ENCODE data around the gene BLVRA. TPM values are rescaled to one million over a fixed set of nuclear protein-coding genes. Genes with fewer than 3 reads are reported as not detected.

The BLVRA gene
- total and polyA plus RNA-seq, 10 of the 15 experiments (the other 5 are each of a cell fraction or from before 2014, with no cell fraction given): 63.3 to 198 (median 102) TPM

GRCh38 chr7:43764039-43764761 lies 5.7 kb downstream of the BLVRA start:
- ChIA-PET CTCF (interaction anchor here (0.6 to 6.8 kb wide), 16 partner anchors 20 to 449 kb away, joined by 3 to 36 read pairs (median 4); partner anchors contain the start of gene STK17A), RAD21 (ENCODE audit: unreplicated experiment) (interaction anchor here (0.6 to 5.4 kb wide), 24 partner anchors 10 to 191 kb away, joined by 3 to 49 read pairs (median 5); partner anchors contain the start of genes COA1 and STK17A), POLR2A (interaction anchor here (0.7 to 3.7 kb wide), 12 partner anchors 21 to 202 kb away, joined by 3 to 19 read pairs (median 4); partner anchors contain the start of genes COA1 and STK17A), SMC1A (ENCODE audit: uncharacterized antibody, unreplicated experiment) (interaction anchor here (0.8 to 9.8 kb wide), 18 partner anchors 18 to 182 kb away, joined by 3 to 84 read pairs (median 6); partner anchors contain the start of genes COA1 and STK17A)
- H3K79me2 ChIP-seq (ENCODE audit: control insufficient read depth, insufficient read depth, low read length): peaks cover 41% of the 10 kb centered on the region
- intact Hi-C loops (cut with micrococcal nuclease; ENCODE audit: unreplicated experiment): loop anchor here (5.0 kb wide), 1 partner anchor 37 kb away; the partner anchor contains the start of gene COA1
- peak; percentile 86 for ATAC-seq
- H3K9me3 ChIP-seq (replicated peaks; ENCODE audit: control insufficient read depth, insufficient read depth, low read length): no peaks in the 10 kb centered on the region
- in situ Hi-C loops (cut with MboI): no loop called here
- H3K27me3 ChIP-seq (replicated peaks in 1 of 2; ENCODE audit: control insufficient read depth in 2 of 2, insufficient read depth in 2 of 2, low read length in 1 of 2): no peaks in the 10 kb centered on the region
- no peaks in the 10 kb centered on the region for H4K20me1 ChIP-seq (ENCODE audit: control insufficient read depth, insufficient read depth)
- H3K36me3 ChIP-seq (ENCODE audit: control insufficient read depth in 2 of 2, insufficient read depth in 2 of 2, low read length in 1 of 2): no peaks in the 10 kb centered on the region
- peak overlapping the region; percentile 52 for H2AFZ ChIP-seq (ENCODE audit: control insufficient read depth, low read depth, low read length)
- peak overlapping the region; percentile 66 for H3K9ac ChIP-seq (ENCODE audit: control insufficient read depth, insufficient read depth, low read length)
- peak overlapping the region; percentile 76 for H3K27ac ChIP-seq (ENCODE audit: control insufficient read depth, insufficient read depth)
- peak overlapping the region; percentile 77 for H3K4me3 ChIP-seq
- no peak for FAIRE-seq
- peak overlapping the region; percentile 81 for H3K4me2 ChIP-seq (ENCODE audit: control insufficient read depth, insufficient read depth)
- no peak for DNase-seq (ENCODE audit: low read depth, low spot score)
- H3K4me1 ChIP-seq (ENCODE audit: control insufficient read depth, insufficient read depth, low read length): peaks cover 29% of the 10 kb centered on the region
- WGBS (ENCODE audit: insufficient coverage, insufficient replicate concordance, low lambda C conversion rate, missing lambda C conversion rate): 26% methylated on average over 9 of the region's 9 CpGs
- BruUV-seq (replicated peaks): no TSS peak
- TF ChIP-seq ESRRA (IDR thresholded peaks at IDR 0.05; ENCODE audit: low read length): no peak
- no peak for TF ChIP-seq ATF3 (IDR thresholded peaks at IDR 0.05; ENCODE audit: borderline replicate concordance, extremely low read depth, low read depth, low read length)
- 0 out of 2 replicates have a peak, but pooled peaks have one; percentile 46 for TF ChIP-seq ZBED1 (IDR thresholded peaks at IDR 0.05; ENCODE audit: borderline replicate concordance)
- TF ChIP-seq BACH1 (IDR thresholded peaks at IDR 0.05; ENCODE audit: borderline replicate concordance): no peak
- TF ChIP-seq NFIC (IDR thresholded peaks at IDR 0.05; ENCODE audit: low read depth, low read length): peak; percentile 73
- TF ChIP-seq BHLHE40 (IDR thresholded peaks at IDR 0.05; ENCODE audit: borderline replicate concordance in 1 of 2, low read depth in 2 of 2, low read length in 1 of 2): 0 out of 4 replicates have a peak, but pooled peaks of 1 of the 2 experiments have one; percentile 4
- TF ChIP-seq EGR1 (IDR thresholded peaks at IDR 0.05; ENCODE audit: borderline replicate concordance in 1 of 2, low read depth in 2 of 2, low read length in 2 of 2): peak in 1 of 2 experiments; percentile 98; a peak in 2 of 3 replicates
- TF ChIP-seq POLR2A (IDR thresholded peaks at IDR 0.05; ENCODE audit: low read depth, low read length): peak; percentile 29; the same call in 1 of the 2 replicates
- 0 out of 2 replicates have a peak, but pooled peaks have one; percentile 11 for TF ChIP-seq JUNB (IDR thresholded peaks at IDR 0.05)
- no peak for TF ChIP-seq SMAD5 (IDR thresholded peaks at IDR 0.05; ENCODE audit: low read depth)
- TF ChIP-seq FOXM1 (IDR thresholded peaks at IDR 0.05; ENCODE audit: low read depth, low read length): peak; percentile 22; the same call in 1 of the 2 replicates
- TF ChIP-seq EED (IDR thresholded peaks at IDR 0.05; ENCODE audit: low read depth): peak; percentile 27; the same call in 1 of the 2 replicates
- TF ChIP-seq CREM (IDR thresholded peaks at IDR 0.05; ENCODE audit: low read depth): peak; percentile 23; the same call in 1 of the 2 replicates
- peak; percentile 64 for TF ChIP-seq ATF7 (IDR thresholded peaks at IDR 0.05; ENCODE audit: low read depth)
- 0 out of 2 replicates have a peak, but pooled peaks have one; percentile 4 for TF ChIP-seq ZNF687 (IDR thresholded peaks at IDR 0.05)
- peak; percentile 75 for TF ChIP-seq RUNX3 (IDR thresholded peaks at IDR 0.05; ENCODE audit: low read length)
- peak; percentile 21; the same call in 1 of the 2 replicates for TF ChIP-seq IKZF1 (conservative IDR thresholded peaks at IDR 0.05)

All from GM12878 (cell line).